ENCODE results near the gene HIPK2. TPM values are rescaled to one million over a fixed set of nuclear protein-coding genes. Genes with fewer than 3 reads are reported as not detected.

Gene HIPK2
- total and polyA plus RNA-seq, 10 of the 15 experiments (the other 5 are each of a cell fraction or from before 2014, with no cell fraction given), result 1.7 to 39.0 (median 9.4) TPM

GRCh38 chr7:139798221-139798620 is 20.4 kb upstream of the HIPK2 start:
- RAD21 ChIA-PET (ENCODE audit: unreplicated experiment), result interaction anchor here (0.6 to 1.3 kb wide), 2 partner anchors 152 to 308 kb away, joined by 3 to 6 read pairs; no protein-coding TSS in a partner anchor
- TF ChIP-seq ASH2L (IDR thresholded peaks at IDR 0.05; ENCODE audit: borderline replicate concordance, low read depth) (no peak), PBX3 (IDR thresholded peaks at IDR 0.05; ENCODE audit: insufficient replicate concordance, low read depth, low read length) (no peak), TCF3 (IDR thresholded peaks at IDR 0.05; ENCODE audit: borderline replicate concordance, insufficient read depth, low read depth, low read length) (0 out of 2 replicates have a peak, but pooled peaks have one; percentile 55), ETV6 (conservative IDR thresholded peaks at IDR 0.05 in 1 of 2, IDR thresholded peaks at IDR 0.05 in 1 of 2; ENCODE audit: borderline replicate concordance in 1 of 2, low read depth in 1 of 2) (0 out of 4 replicates have a peak, but pooled peaks of 1 of the 2 experiments have one; percentile 27), KDM1A (IDR thresholded peaks at IDR 0.05; ENCODE audit: borderline replicate concordance) (no peak), IRF3 (IDR thresholded peaks at IDR 0.05) (no peak), POU2F2 (IDR thresholded peaks at IDR 0.05; ENCODE audit: borderline replicate concordance, low read depth, low read length) (no peak), JUNB (IDR thresholded peaks at IDR 0.05) (no peak), POLR2A (IDR thresholded peaks at IDR 0.05; ENCODE audit: low read depth, low read length) (no peak), NR2F1 (conservative IDR thresholded peaks at IDR 0.05) (no peak), ZSCAN29 (IDR thresholded peaks at IDR 0.05) (no peak), EED (IDR thresholded peaks at IDR 0.05; ENCODE audit: low read depth) (peak; percentile 44; the same call in 1 of the 2 replicates), RBBP5 (conservative IDR thresholded peaks at IDR 0.05) (no peak), ATF2 (IDR thresholded peaks at IDR 0.05; ENCODE audit: low read length) (0 out of 2 replicates have a peak, but pooled peaks have one; percentile 40), MLLT1 (IDR thresholded peaks at IDR 0.05) (peak; percentile 44; the same call in 1 of the 2 replicates), REST (IDR thresholded peaks at IDR 0.05; ENCODE audit: low read depth, low read length) (no peak)

More at GRCh38 chr7:139798221-139798620, 20.4 kb upstream of the HIPK2 start:
- Histone ChIP-seq H2AFZ (ENCODE audit: control insufficient read depth, low read depth, low read length) (peak overlapping the region; percentile 53), H3K4me2 (ENCODE audit: control insufficient read depth, insufficient read depth) (peak overlapping the region; percentile 26), H3K36me3 (ENCODE audit: control insufficient read depth in 2 of 2, insufficient read depth in 2 of 2, low read length in 1 of 2) (no peaks in the 10 kb centered on the region), H3K79me2 (ENCODE audit: control insufficient read depth, insufficient read depth, low read length) (no peaks in the 10 kb centered on the region), H3K9ac (ENCODE audit: control insufficient read depth, insufficient read depth, low read length) (no peak overlapping the region), H3K27me3 (replicated peaks in 1 of 2; ENCODE audit: control insufficient read depth in 2 of 2, insufficient read depth in 2 of 2, low read length in 1 of 2) (no peaks in the 10 kb centered on the region), H3K9me3 (replicated peaks; ENCODE audit: control insufficient read depth, insufficient read depth, low read length) (no peaks in the 10 kb centered on the region; the same call in 2 of the 3 replicates), H3K4me3 (no peak overlapping the region), H3K4me1 (ENCODE audit: control insufficient read depth, insufficient read depth, low read length) (peaks cover 20% of the 10 kb centered on the region), H4K20me1 (ENCODE audit: control insufficient read depth, insufficient read depth) (no peaks in the 10 kb centered on the region), H3K27ac (ENCODE audit: control insufficient read depth, insufficient read depth) (no peak overlapping the region)
- no TSS peak for BruUV-seq (replicated peaks)
- intact Hi-C loops (cut with micrococcal nuclease; ENCODE audit: unreplicated experiment) (no loop called here), in situ Hi-C loops (cut with MboI) (no loop called here)
- ChIA-PET SMC1A (ENCODE audit: uncharacterized antibody, unreplicated experiment) (interaction anchor here (0.7 to 1.4 kb wide), 4 partner anchors 20 to 156 kb away, joined by 3 to 4 read pairs (median 4); no protein-coding TSS in a partner anchor), POLR2A (interaction anchor here (1.4 kb wide), 1 partner anchor 15 kb away, joined by 4 read pairs; no protein-coding TSS in a partner anchor), CTCF (no interaction called here)
- 4% methylated on average over 9 of the region's 10 CpGs for WGBS (ENCODE audit: insufficient coverage, insufficient replicate concordance, low lambda C conversion rate, missing lambda C conversion rate)
- FAIRE-seq (peak; percentile 95), ATAC-seq (peak; percentile 84), DNase-seq (ENCODE audit: low read depth, low spot score) (peak; percentile 39)

Measured in GM12878 (cell line).